H9 (cell line): ENCODE results near the gene RPRD2. TPM values are rescaled to one million over a fixed set of nuclear protein-coding genes. Genes with fewer than 3 reads are reported as not detected.

Source experiments
- DNase-seq: peaks from one replicate; pipeline ENCODE4 v3.0.0-alpha.2; 2017
- H2AFZ ChIP-seq: one replicate; pipeline ENCODE4 v1.6.1; 2013; ENCODE audit warnings: mild to moderate bottlenecking, low read length, control low read depth, moderate library complexity
- H2AK5ac ChIP-seq: 2 replicates; pipeline ENCODE4 v1.6.1; 2013; ENCODE audit warnings: low read length, control low read depth, mixed read lengths; ENCODE audit not compliant: insufficient read length
- H2BK120ac ChIP-seq: one replicate; pipeline ENCODE4 v1.6.1; 2013; ENCODE audit warnings: low read depth, mild to moderate bottlenecking, low read length, control low read depth, inconsistent platforms; ENCODE audit not compliant: poor library complexity, severe bottlenecking
- H2BK12ac ChIP-seq: 2 replicates; pipeline ENCODE4 v1.6.1; 2013; ENCODE audit warnings: low read length, control low read depth, mixed read lengths, low read depth; ENCODE audit not compliant: insufficient read length
- H2BK15ac ChIP-seq: 2 replicates; pipeline ENCODE4 v1.6.1; 2013; ENCODE audit warnings: low read depth, low read length, control low read depth
- H2BK20ac ChIP-seq: one replicate; pipeline ENCODE4 v1.6.1; 2013; ENCODE audit warnings: low read depth, mild to moderate bottlenecking, low read length, control low read depth, inconsistent platforms; ENCODE audit not compliant: poor library complexity, severe bottlenecking
- H2BK5ac ChIP-seq: 2 replicates; pipeline ENCODE4 v1.6.1; 2013; ENCODE audit warnings: low read length, control low read depth, mixed read lengths; ENCODE audit not compliant: insufficient read length
- H3K14ac ChIP-seq: 2 replicates; pipeline ENCODE4 v1.6.1; 2013; ENCODE audit warnings: low read length, control low read depth; ENCODE audit not compliant: insufficient read depth
- H3K18ac ChIP-seq: 2 replicates; pipeline ENCODE4 v1.6.1; 2013; ENCODE audit warnings: low read depth, mild to moderate bottlenecking, mixed read lengths, low read length, control low read depth; ENCODE audit not compliant: insufficient read length
- H3K23ac ChIP-seq: 2 replicates; pipeline ENCODE4 v1.6.1; 2013; ENCODE audit warnings: low read length, control low read depth, mixed read lengths, low read depth; ENCODE audit not compliant: insufficient read length
- H3K23me2 ChIP-seq: 2 replicates; pipeline ENCODE4 v1.6.1; 2013; ENCODE audit warnings: low read depth, mild to moderate bottlenecking, mixed read lengths, low read length, control low read depth; ENCODE audit not compliant: insufficient read length, poor library complexity, severe bottlenecking
- H3K27ac ChIP-seq: 2 replicates; pipeline ENCODE4 v1.5.1; 2013; ENCODE audit warnings: low read length, control low read depth, mixed read lengths, low read depth; ENCODE audit not compliant: insufficient read length
- H3K27me3 ChIP-seq: 2 replicates; pipeline ENCODE4 v1.6.1; 2013; ENCODE audit warnings: low read length, control low read depth, inconsistent platforms; ENCODE audit not compliant: insufficient read depth
- H3K4ac ChIP-seq: 2 replicates; pipeline ENCODE4 v1.6.1; 2013; ENCODE audit warnings: low read depth, mild to moderate bottlenecking, control low read depth, inconsistent platforms, low read length, moderate library complexity
- H3K4me1 ChIP-seq: 2 replicates; pipeline ENCODE4 v1.6.1; 2013; ENCODE audit warnings: low read length, control low read depth, inconsistent platforms; ENCODE audit not compliant: insufficient read depth
- H3K4me2 ChIP-seq: 2 replicates; pipeline ENCODE4 v1.6.1; 2013; ENCODE audit warnings: low read length, control low read depth, mixed read lengths; ENCODE audit not compliant: insufficient read length, insufficient read depth
- H3K56ac ChIP-seq: 2 replicates; pipeline ENCODE4 v1.6.1; 2013; ENCODE audit warnings: low read depth, mild to moderate bottlenecking, mixed read lengths, low read length, control low read depth; ENCODE audit not compliant: insufficient read length
- H3K79me1 ChIP-seq: 2 replicates; pipeline ENCODE4 v1.6.1; 2013; ENCODE audit warnings: low read depth, mild to moderate bottlenecking, moderate library complexity, low read length, control low read depth, inconsistent platforms; ENCODE audit not compliant: insufficient read depth, poor library complexity, severe bottlenecking
- H3K79me2 ChIP-seq: 2 replicates; pipeline ENCODE4 v1.6.1; 2013; ENCODE audit warnings: low read length, control low read depth, inconsistent platforms; ENCODE audit not compliant: insufficient read depth
- H3K9ac ChIP-seq: 2 replicates; pipeline ENCODE4 v1.6.1; 2013; ENCODE audit warnings: low read length, control low read depth, mixed read lengths; ENCODE audit not compliant: insufficient read length; ENCODE audit errors: extremely low read depth
- H3K9me3 ChIP-seq: one replicate; pipeline ENCODE4 v1.6.1; 2013; ENCODE audit warnings: low read depth, low read length, inconsistent platforms; ENCODE audit not compliant: control insufficient read depth
- H3T11ph ChIP-seq: one replicate; pipeline ENCODE4 v1.6.1; 2013; ENCODE audit warnings: mild to moderate bottlenecking, low read length, control low read depth, inconsistent platforms
- H4K20me1 ChIP-seq: one replicate; pipeline ENCODE4 v1.6.1; 2013; ENCODE audit not compliant: control insufficient read depth, insufficient read length, insufficient read depth
- H4K5ac ChIP-seq: 2 replicates; pipeline ENCODE4 v1.6.1; 2013; ENCODE audit warnings: low read depth, mild to moderate bottlenecking, mixed read lengths, low read length, control low read depth; ENCODE audit not compliant: insufficient read length
- H4K8ac ChIP-seq: replicated peaks from 2 replicates; pipeline ENCODE4 v1.6.1; 2013; ENCODE audit warnings: low read length, control low read depth, mixed read lengths, low read depth; ENCODE audit not compliant: insufficient read length
- H4K91ac ChIP-seq: 2 replicates; pipeline ENCODE4 v1.6.1; 2013; ENCODE audit warnings: low read depth, mild to moderate bottlenecking, moderate library complexity, mixed read lengths, low read length, control low read depth; ENCODE audit not compliant: insufficient read length
- H3K27ac Mint-ChIP-seq, 3 experiments: 2 replicates in 2 of 3; 3 replicates in 1 of 3; pipeline ENCODE4 v1.8.0; 2020 to 2021; ENCODE audit warnings: mixed read lengths in 3 of 3, mild to moderate bottlenecking in 1 of 3, moderate library complexity in 1 of 3
- H3K27me3 Mint-ChIP-seq: 2 replicates; pipeline ENCODE4 v1.8.0; 2021; ENCODE audit warnings: low read depth, mild to moderate bottlenecking, moderate library complexity, mixed read lengths
- H3K36me3 Mint-ChIP-seq, 3 experiments: 2 replicates in 2 of 3; 3 replicates in 1 of 3; pipeline ENCODE4 v1.8.0; 2020 to 2021; ENCODE audit warnings: low read depth in 3 of 3, mixed read lengths in 3 of 3; ENCODE audit not compliant: insufficient read depth in 1 of 3
- H3K4me1 Mint-ChIP-seq, 2 experiments: 2 replicates each; pipeline ENCODE4 v1.8.0; 2020; ENCODE audit warnings: mixed read lengths in 2 of 2
- H3K4me3 Mint-ChIP-seq, 2 experiments: 2 replicates in 1 of 2; 3 replicates in 1 of 2; pipeline ENCODE4 v1.8.0; 2020 to 2021; ENCODE audit warnings: mild to moderate bottlenecking in 2 of 2, mixed read lengths in 2 of 2, moderate library complexity in 1 of 2
- H3K9me3 Mint-ChIP-seq, 2 experiments: 2 replicates in 1 of 2; 3 replicates in 1 of 2; pipeline ENCODE4 v1.8.0; 2020; ENCODE audit warnings: mild to moderate bottlenecking in 2 of 2, mixed read lengths in 2 of 2, moderate library complexity in 1 of 2
- WGBS: extraction: QIAGEN DNeasy Blood & Tissue Kit; methylation state at CpG from one replicate; pipeline ENCODE4 v1.1.7; 2013; ENCODE audit warnings: missing lambda C conversion rate, low lambda C conversion rate, mixed read lengths; ENCODE audit not compliant: insufficient read length; ENCODE audit errors: extremely low coverage; 5-methylcytosine and 5-hydroxymethylcytosine counted together
- total RNA-seq: library from RNA; stranded (reverse); gene quantifications from 2 replicates; pipeline ENCODE4 v1.2.1, GENCODE V29; 2021
- TF ChIP-seq, protein P1 (sequence below): fragments of 200-600 bp; sonication (generic); conservative IDR thresholded peaks from 3 replicates; pipeline ENCODE4 v1.8.0; 2021; ENCODE audit warnings: antibody characterized with exemption, mild to moderate bottlenecking

Gene RPRD2
- total RNA-seq, 1 experiment from 2014 or later = 39.0 TPM

GRCh38 chr1:150511551-150511950, 147.6 kb downstream of the RPRD2 start:
- Histone ChIP-seq H2BK12ac (no peak overlapping the region), H3K9me3 (no peaks in the 10 kb centered on the region), H2BK120ac (no peak overlapping the region), H4K20me1 (peaks cover 2% of the 10 kb centered on the region), H2BK15ac (no peak overlapping the region), H3K27ac (no peak overlapping the region), H3T11ph (no peak overlapping the region), H4K5ac (no peak overlapping the region), H2AK5ac (no peak overlapping the region), H2BK5ac (no peak overlapping the region), H2AFZ (no peak overlapping the region), H3K23me2 (peaks cover 12% of the 10 kb centered on the region), H3K4ac (no peak overlapping the region), H3K9ac (no peak overlapping the region), H2BK20ac (no peak overlapping the region), H3K4me1 (peaks cover 2% of the 10 kb centered on the region; the same call in 1 of the 2 replicates), H3K27me3 (no peaks in the 10 kb centered on the region), H4K8ac (no peak overlapping the region), H3K14ac (no peak overlapping the region), H3K79me2 (no peaks in the 10 kb centered on the region), H4K91ac (no peak overlapping the region), H3K79me1 (no peaks in the 10 kb centered on the region), H3K4me2 (no peak overlapping the region), H3K56ac (no peak overlapping the region), H3K18ac (no peak overlapping the region), H3K23ac (no peak overlapping the region)
- no peaks in the 10 kb centered on the region for H3K9me3 Mint-ChIP-seq
- H3K4me1 Mint-ChIP-seq = peaks cover 10 to 12% of the 10 kb centered on the region in 2 experiments
- no peak for DNase-seq
- H3K27me3 Mint-ChIP-seq = peaks cover 1% of the 10 kb centered on the region; the same call in 1 of the 2 replicates
- WGBS = no CpG with 5 or more reads among the region's 12 CpGs
- TF ChIP-seq, protein P1, sequence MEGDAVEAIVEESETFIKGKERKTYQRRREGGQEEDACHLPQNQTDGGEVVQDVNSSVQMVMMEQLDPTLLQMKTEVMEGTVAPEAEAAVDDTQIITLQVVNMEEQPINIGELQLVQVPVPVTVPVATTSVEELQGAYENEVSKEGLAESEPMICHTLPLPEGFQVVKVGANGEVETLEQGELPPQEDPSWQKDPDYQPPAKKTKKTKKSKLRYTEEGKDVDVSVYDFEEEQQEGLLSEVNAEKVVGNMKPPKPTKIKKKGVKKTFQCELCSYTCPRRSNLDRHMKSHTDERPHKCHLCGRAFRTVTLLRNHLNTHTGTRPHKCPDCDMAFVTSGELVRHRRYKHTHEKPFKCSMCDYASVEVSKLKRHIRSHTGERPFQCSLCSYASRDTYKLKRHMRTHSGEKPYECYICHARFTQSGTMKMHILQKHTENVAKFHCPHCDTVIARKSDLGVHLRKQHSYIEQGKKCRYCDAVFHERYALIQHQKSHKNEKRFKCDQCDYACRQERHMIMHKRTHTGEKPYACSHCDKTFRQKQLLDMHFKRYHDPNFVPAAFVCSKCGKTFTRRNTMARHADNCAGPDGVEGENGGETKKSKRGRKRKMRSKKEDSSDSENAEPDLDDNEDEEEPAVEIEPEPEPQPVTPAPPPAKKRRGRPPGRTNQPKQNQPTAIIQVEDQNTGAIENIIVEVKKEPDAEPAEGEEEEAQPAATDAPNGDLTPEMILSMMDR = no peak
- H3K36me3 Mint-ChIP-seq = peaks cover 6 to 22% (median 8%) of the 10 kb centered on the region in 3 experiments; a peak in 6 of 7 replicates
- H3K4me3 Mint-ChIP-seq = no peak overlapping the region
- peak overlapping the region in 1 of 3 experiments; percentile 67; a peak in 2 of 7 replicates for H3K27ac Mint-ChIP-seq
